T-helper 1 cell treated with Interleukin-12 subunit alpha and Interleukin-12 subunit beta and Interleukin-4 antibody, amounts not matched to agents 30 ng/mL and 1 ng/mL, for 36 hours (primary cell): Measurements from ENCODE around the gene SLC1A3. TPM values are rescaled to one million over a fixed set of nuclear protein-coding genes. Genes with fewer than 3 reads are reported as not detected.

ENCODE experiments used
- intact Hi-C: fragments of 100-400 bp; cut with micrococcal nuclease; formaldehyde crosslinking; loops from one replicate; pipeline ENCODE4 v1.15.1; 2024
- total RNA-seq: library from RNA; stranded (reverse); gene quantifications from 2 replicates; pipeline ENCODE4 v1.2.3, GENCODE V29; 2022

SLC1A3 gene
- total RNA-seq, 1 donor from 2014 or later: not detected

- intact Hi-C loops: no loop called here
Observed at GRCh38 chr5:36683821-36684434, 77.5 kb downstream of the SLC1A3 start.

- intact Hi-C loops: no loop called here
Observed at GRCh38 chr5:36685631-36686288, 79.4 kb downstream of the SLC1A3 start.

DNA sequence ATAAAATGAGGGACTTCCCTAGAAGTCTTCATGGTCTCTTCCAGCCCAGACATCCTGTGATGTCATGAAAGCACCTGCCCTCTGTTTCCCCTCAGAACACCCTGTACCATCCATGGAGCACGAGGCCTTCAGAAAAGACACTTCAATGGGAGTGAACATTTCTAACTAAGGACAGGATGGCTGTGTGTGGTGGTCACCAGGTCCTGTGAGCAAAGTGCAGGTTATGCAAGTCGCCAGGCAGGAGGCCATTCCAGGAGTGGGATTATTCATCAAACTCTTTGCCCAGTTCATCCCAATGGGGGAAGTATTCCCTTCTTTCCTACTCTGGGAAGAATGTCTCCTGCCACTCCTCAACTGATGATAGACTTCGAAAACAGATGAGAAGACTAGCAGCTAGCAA lies 80.5 kb downstream of the SLC1A3 start:
- intact Hi-C loops: no loop called here

- intact Hi-C loops: no loop called here
Observed at GRCh38 chr5:36688722-36689121, 82.3 kb downstream of the SLC1A3 start.

- intact Hi-C loops: no loop called here
Observed at GRCh38 chr5:36689225-36689624, 82.8 kb downstream of the SLC1A3 start.

DNA sequence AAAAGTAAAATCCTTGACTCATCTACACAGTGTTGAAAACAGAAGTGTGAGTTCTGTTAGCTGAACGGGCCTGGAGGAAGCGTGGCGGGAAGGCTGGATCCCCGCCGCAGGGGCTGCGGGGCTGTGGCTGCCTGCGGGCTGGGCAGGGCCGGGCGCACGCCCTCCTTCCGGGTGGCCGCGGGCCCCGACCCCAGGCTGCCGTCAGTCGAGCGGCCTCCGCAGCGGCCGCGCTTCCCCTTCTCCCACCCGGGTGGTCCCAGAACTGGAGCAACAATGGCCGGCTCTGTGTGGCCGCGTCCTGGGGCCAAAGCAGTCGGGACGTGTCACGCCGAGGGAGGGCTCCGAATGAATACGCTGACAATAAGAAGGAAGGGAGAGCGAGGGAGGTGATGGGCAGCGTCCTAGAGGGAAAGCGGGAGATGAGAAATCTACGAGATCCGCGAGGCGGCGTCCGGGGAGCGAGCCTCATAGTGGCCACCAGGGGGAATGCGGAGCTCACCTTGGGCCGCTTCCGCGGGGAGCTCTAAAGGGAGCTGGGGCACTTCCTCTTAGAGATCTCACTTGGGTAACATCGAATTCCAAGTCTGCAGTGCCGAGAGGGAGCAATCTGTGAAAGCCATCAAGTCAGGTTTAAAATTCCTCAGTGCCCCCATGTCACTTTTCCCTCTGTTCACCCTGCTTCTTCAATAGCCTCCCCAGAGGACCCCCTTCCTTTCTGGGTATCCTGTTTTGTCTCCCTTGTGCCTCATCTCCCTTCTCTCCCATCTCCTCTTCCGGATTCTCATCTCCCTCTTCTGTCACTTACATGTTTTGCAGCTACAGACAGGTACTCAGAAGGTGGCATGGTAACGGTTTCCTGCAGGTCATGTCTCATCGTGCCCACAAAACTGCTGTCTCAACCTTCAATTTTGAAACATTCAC lies 83.9 kb downstream of the SLC1A3 start:
- intact Hi-C loops: loop anchor here (2.0 to 5.0 kb wide), 3 partner anchors 38 to 272 kb away; no protein-coding TSS in a partner anchor

DNA sequence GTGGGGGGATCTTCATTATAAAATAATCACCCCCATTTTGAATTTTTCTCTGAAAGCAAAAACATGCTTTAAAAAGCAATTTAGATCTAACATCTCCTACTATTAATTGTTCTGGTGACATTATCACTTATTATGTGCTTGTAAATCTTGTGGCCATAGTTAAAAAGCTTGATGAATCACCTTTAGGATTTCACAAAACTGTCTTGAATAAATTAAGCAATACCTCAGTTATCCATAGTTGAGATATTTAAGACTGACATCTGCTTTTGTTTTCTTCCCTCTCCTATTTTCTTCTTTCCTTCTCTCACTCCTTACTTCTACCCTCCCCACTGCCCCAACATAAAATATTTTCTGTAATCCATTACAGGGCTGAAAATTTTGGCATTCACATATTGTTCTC lies 84.8 kb downstream of the SLC1A3 start:
- intact Hi-C loops: loop anchor here (2.0 to 5.0 kb wide), 3 partner anchors 38 to 272 kb away; no protein-coding TSS in a partner anchor

DNA sequence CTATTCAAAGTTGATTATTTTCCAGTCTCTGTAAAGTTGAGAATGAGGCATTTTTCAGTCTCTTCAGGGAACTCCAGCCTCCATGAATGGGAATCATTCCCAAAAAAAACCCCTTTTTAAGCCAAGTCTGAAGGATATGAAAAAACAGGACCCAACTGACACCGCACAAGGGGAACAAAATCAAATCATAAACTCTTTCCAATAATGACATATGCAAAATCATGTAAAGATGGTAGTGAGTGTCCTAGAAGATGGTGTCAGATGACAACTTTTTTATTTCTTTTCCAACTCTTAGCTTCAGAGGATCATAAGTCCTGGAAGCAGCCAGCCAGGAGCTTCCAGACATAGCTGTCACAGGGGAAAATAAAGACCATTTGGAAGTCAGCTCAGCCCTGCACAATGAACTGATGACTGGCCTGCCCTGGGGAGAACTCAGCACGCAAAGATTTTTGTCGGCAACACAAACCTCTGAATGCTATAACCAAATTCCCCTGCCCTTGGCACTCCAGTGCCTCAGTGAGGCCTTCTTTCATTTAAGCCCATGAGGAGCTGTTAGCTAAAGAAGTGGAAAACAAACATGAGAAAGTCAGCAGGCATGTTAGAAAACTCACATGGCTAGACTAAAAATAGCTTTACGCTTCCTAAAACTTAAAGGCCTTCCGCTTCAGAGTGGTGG lies 85.4 kb downstream of the SLC1A3 start:
- intact Hi-C loops: loop anchor here (2.0 to 5.0 kb wide), 4 partner anchors 37 to 427 kb away; no protein-coding TSS in a partner anchor

DNA sequence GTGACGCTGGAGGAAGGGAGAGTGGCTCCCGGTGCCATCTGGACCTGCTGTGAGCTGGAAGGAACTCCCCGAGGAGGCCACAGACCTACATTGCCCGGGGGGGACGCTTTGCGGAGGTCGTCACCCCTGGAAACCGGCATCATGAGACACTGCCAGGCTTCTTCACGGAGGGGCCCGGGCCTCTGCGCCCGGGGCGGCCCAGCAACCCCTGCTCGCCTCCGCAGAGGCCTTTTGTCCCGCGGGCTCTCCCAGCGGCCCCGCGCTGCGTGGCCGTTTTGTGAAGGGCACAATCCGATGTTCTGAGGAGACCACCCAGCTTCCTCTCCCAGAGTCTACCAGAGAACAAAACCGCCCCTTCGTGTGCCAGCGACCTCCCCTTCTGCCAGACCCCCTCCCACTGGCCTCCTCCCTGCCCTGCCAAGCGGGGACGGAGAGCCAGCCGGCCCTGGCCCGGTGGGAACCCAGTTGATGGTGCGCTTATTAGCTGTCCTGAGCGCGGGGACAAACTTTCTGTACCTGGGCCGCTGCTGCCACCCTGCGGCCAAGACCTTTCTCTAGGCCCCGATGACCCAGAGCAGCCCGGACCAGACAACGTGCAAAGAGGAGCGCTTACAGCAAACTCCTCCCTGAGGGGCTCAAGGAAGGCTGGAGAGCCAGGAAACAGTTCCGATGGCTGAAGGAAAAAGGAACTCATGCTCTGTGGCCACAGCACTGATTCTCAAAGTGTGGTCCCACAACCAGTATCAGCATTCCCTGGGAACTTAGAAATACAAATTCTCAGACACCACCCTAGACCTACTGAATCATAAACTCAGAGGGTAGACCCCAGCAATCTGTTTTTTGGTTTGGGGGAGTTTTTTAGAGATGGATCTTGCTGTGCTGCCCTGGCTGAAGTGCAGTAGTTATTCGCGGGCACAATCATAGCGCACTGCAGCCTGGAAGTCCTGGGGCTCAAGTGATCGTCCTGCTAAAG lies 86.7 kb downstream of the SLC1A3 start:
- intact Hi-C loops: loop anchor here (2.0 to 5.0 kb wide), 2 partner anchors 186 to 428 kb away; no protein-coding TSS in a partner anchor

DNA sequence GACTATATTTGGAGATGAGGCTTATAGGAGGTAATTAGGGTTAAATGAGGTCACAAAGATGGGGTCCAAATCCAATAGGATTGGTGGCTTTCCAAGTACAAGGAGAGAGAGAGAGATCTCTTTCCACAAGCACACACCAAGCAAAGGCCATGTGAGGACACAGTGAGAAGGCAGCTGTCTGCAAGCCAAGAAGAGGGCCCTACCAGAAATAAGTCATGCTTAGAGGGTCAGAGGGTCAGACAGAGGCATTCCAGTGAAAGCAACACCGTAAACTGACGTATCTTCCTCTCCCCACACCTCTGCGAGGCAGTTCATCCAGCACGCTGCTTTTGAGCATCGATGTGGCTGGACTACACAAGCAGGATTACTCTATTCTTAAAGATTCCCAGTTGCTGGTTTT lies 87.9 kb downstream of the SLC1A3 start:
- intact Hi-C loops: loop anchor here (5.0 kb wide), 1 partner anchor 187 kb away; no protein-coding TSS in a partner anchor

- intact Hi-C loops: loop anchor here (1.0 to 5.0 kb wide), 2 partner anchors 431 to 619 kb away; no protein-coding TSS in a partner anchor
Observed at GRCh38 chr5:36696059-36696673, 89.8 kb downstream of the SLC1A3 start.

DNA sequence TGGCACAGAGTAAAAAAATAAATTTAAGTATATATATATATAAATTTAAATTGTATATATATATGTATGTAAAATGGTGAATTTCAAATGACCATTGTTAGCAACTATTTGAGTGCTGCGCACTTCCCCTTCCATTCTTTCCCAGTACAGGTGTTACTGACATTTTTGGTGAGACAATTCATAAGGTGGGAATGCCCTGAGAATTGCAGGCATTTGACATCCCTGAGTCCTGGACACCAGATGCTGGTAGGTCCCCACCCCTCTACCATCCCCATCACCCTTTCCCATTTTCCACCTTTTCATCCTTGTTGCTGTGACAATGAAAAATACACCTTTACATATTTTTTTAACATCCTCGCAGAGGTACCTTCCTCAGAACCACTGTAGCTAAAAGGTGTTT lies 91.6 kb downstream of the SLC1A3 start:
- intact Hi-C loops: loop anchor here (5.0 kb wide), 1 partner anchor 621 kb away; no protein-coding TSS in a partner anchor

DNA sequence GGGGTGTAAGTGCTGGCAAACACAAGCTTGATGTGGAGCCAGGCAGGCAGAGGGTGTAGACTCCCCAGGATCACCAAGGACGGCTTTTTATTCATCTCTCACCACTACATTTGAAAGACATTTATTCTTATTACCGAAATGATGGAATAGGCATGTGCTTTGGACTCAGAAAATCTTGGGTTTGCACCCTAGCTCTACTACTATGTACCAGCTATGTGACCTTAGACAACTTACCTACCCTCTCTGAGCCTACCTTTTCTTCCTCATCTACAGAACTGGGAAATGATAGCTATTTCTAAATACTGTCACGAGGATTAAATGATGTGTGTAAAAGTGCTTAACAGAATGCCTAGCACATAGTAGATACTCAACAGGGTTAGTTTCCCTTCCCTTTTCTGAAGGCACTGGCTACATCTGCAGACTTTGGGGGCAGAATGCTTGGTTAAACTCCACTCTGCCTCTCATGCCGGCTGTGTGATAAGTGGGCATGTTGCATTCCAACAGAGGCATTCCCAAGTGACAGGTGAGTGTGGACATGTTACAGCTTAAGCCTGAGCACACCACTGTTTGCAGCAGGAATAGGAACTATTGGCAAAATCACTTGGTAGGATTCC lies 94.8 kb downstream of the SLC1A3 start:
- intact Hi-C loops: no loop called here

DNA sequence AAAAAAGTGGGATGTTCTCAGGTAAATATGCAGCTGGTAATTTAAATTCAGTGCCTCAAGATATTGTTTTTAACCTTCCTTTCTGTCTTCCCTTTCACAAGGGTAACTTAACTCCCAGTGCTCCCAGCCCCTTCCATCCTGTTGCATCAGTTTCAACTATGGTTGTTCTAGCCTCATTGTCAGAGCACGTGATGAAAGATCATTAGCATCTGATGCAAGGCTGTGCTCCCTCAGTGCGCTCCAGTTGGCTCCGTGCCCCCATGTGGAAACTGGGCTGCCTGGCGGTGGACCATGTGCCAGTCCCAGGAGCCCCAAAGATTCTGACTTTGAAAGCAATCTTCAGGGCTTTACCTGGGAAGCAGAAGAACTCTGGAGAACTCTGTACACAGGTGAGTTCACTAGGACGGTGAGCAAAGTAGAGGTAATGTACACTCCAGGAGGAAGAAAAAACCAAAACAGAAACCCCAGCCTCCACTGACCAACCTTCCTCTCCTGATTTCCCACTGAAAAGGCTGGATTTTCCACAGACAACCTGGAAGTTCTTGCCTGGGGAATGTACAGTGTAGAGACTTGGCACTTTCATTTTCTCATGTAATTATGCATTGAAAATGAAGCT lies 96.9 kb downstream of the SLC1A3 start:
- intact Hi-C loops: no loop called here

DNA sequence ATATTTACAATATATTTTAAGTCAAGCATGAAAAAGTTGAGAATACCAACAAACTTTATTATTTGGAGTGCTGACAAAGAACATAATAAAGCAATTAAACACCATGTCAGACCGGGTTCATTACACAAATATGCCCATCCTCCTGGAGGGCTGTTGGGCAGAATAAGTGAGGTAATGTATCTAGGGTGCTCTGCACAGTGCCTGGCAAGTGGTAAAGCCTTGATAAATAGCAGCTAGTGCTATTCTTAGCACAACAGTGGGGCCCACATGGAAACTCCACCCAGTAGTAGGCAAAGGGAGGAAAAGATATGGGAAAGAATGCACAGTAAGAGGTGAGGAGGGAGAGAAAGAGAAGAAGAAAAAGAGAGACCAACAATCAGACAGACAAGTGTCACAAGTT lies 97.7 kb downstream of the SLC1A3 start:
- intact Hi-C loops: no loop called here

DNA sequence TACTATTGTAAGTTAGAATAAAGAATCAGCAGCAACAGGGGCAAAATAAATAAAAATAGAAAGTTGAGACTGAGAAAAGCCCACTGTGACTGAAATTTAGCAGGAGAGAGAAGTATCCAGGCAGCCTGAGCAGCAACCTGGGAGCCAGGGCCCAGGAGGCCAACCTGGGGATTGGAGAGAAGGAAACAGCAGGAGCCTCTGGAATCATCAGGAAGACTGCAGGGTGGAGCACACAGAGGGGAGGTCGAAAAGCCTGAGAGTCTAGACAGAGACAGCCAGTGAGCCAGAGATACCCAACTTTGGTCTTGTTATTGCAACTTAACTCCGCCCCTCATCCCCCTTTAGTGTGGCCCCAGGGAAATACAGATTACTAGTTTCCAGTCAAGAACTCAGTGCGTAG lies 98.6 kb downstream of the SLC1A3 start:
- intact Hi-C loops: no loop called here

DNA sequence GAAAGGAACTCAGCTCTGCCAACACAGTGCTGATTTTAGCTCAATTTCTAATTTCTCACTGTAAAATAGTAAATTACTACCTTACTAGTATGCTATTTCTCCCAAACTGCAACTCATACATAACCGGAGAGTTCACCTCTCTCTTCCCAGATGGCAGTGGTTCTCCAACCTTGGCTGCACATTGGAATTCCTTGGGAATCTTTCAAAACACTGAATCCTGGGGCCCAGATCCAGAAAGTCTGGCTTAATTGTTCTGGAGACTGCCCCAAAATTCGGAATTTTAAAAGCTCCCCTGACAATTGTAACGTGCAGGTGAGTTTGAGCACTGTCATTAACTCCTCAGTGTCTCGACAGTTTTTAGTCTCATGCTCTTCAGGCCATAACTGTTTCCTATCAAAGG lies 100.3 kb downstream of the SLC1A3 start:
- intact Hi-C loops: no loop called here

DNA sequence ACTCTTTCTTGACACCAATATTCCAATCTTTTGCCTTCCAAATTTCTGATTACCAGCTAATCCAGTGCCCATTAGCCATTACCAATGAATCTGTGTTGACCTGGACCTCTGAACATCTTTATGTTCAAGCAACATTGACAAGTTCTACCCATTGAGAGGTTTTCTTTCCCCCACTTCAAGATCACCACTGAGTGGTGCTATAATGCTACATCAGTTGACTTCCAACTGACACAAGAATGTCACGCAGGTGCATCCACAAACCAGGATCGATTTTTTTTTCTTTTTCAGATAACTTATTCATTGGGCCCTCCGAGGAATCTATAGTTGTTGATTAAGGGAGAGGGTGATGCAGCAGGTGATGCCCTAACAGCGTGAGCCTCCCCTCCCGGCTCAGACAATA lies 102.6 kb downstream of the SLC1A3 start:
- intact Hi-C loops: no loop called here

DNA sequence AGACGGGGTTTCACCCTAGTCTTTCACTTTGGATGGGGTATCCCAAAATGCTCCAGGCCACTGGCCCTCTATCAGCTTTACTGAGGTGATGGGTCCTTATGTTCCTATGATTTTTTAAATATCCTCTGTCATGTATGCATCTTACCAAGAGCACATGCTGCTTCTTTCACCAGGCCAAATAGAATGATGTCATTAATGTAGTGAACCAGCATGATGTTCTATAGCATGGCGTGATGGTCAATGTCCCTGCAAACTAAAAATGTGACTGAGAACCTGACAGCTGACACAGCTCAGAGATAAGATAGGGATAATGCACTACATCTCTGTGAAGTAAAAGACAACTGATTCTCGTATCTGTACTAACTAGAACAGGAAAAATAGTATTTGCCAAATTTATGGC lies 103.6 kb downstream of the SLC1A3 start:
- intact Hi-C loops: no loop called here
